ENCODE results near the gene TEX19. TPM values are rescaled to one million over a fixed set of nuclear protein-coding genes. Genes with fewer than 3 reads are reported as not detected.
A peak's percentile ranks its signal among the peaks of the same experiment; 100 is the strongest.

TEX19 gene
- total RNA-seq, 1 experiment from 2014 or later, result 0.24 TPM

GRCh38 chr17:82384051-82384729 is 25.1 kb downstream of the TEX19 start:
- ChIA-PET CTCF (no interaction called here), POLR2A (ENCODE audit: unreplicated experiment) (interaction anchor here (0.6 kb wide), 1 partner anchor 8 kb away, joined by 6 read pairs; no protein-coding TSS in a partner anchor)
- no TSS peak for BruUV-seq (replicated peaks)
- no peak overlapping the region for H3K4me2 ChIP-seq
- intact Hi-C loops (cut with micrococcal nuclease; ENCODE audit: unreplicated experiment), result no loop called here
- no peaks in the 10 kb centered on the region for H3K36me3 ChIP-seq (ENCODE audit: low read depth)
- no peak overlapping the region for H2AFZ ChIP-seq
- H3K27me3 ChIP-seq (ENCODE audit: insufficient read depth, low read depth), result no peaks in the 10 kb centered on the region
- no peaks in the 10 kb centered on the region for H3K9me3 ChIP-seq (ENCODE audit: insufficient read depth, low read depth)
- no peaks in the 10 kb centered on the region for H3K79me2 ChIP-seq (ENCODE audit: low read depth)
- H3K27ac ChIP-seq, result no peak overlapping the region
- no peak for TF ChIP-seq CTCF (conservative IDR thresholded peaks at IDR 0.05)
- TF ChIP-seq EZH2 (IDR thresholded peaks at IDR 0.05; ENCODE audit: low read depth), result no peak
- H3K4me1 ChIP-seq (replicated peaks; ENCODE audit: insufficient read depth), result no peaks in the 10 kb centered on the region; the same call in 1 of the 2 replicates
- H3K4me3 ChIP-seq, result no peak overlapping the region
- H4K20me1 ChIP-seq (ENCODE audit: insufficient read depth), result no peaks in the 10 kb centered on the region; the same call in 1 of the 2 replicates
- DNase-seq, result no peak
- H3K9me2 ChIP-seq (ENCODE audit: insufficient read depth), result no peaks in the 10 kb centered on the region
- no peaks in the 10 kb centered on the region for H3F3A ChIP-seq (ENCODE audit: insufficient read depth, low read depth)

GRCh38 chr17:82384730-82385481 is 25.9 kb downstream of the TEX19 start:
- BruUV-seq (replicated peaks), result no TSS peak
- Histone ChIP-seq H3K36me3 (ENCODE audit: low read depth) (no peaks in the 10 kb centered on the region), H3K4me3 (no peak overlapping the region), H3K79me2 (ENCODE audit: low read depth) (no peaks in the 10 kb centered on the region), H3K27ac (no peak overlapping the region), H4K20me1 (ENCODE audit: insufficient read depth) (no peaks in the 10 kb centered on the region; the same call in 1 of the 2 replicates), H3F3A (ENCODE audit: insufficient read depth, low read depth) (no peaks in the 10 kb centered on the region), H3K27me3 (ENCODE audit: insufficient read depth, low read depth) (no peaks in the 10 kb centered on the region), H3K4me2 (peak overlapping the region; percentile 15), H3K9me2 (ENCODE audit: insufficient read depth) (no peaks in the 10 kb centered on the region), H3K4me1 (replicated peaks; ENCODE audit: insufficient read depth) (no peaks in the 10 kb centered on the region; the same call in 1 of the 2 replicates), H3K9me3 (ENCODE audit: insufficient read depth, low read depth) (no peaks in the 10 kb centered on the region), H2AFZ (no peak overlapping the region)
- ChIA-PET CTCF (no interaction called here), POLR2A (ENCODE audit: unreplicated experiment) (interaction anchor here (0.6 kb wide), 1 partner anchor 9 kb away, joined by 6 read pairs; no protein-coding TSS in a partner anchor)
- DNase-seq, result peak; percentile 46 to 78
- intact Hi-C loops (cut with micrococcal nuclease; ENCODE audit: unreplicated experiment), result no loop called here
- TF ChIP-seq CTCF (conservative IDR thresholded peaks at IDR 0.05), result no peak
- no peak for TF ChIP-seq EZH2 (IDR thresholded peaks at IDR 0.05; ENCODE audit: low read depth)

GRCh38 chr17:82385559-82386254 is 26.7 kb downstream of the TEX19 start:
- Histone ChIP-seq H2AFZ (no peak overlapping the region), H3K27me3 (ENCODE audit: insufficient read depth, low read depth) (no peaks in the 10 kb centered on the region), H3K27ac (no peak overlapping the region), H3K4me3 (no peak overlapping the region), H3K36me3 (ENCODE audit: low read depth) (no peaks in the 10 kb centered on the region), H3K9me2 (ENCODE audit: insufficient read depth) (no peaks in the 10 kb centered on the region), H3F3A (ENCODE audit: insufficient read depth, low read depth) (no peaks in the 10 kb centered on the region), H3K4me2 (no peak overlapping the region), H3K9me3 (ENCODE audit: insufficient read depth, low read depth) (no peaks in the 10 kb centered on the region), H4K20me1 (ENCODE audit: insufficient read depth) (no peaks in the 10 kb centered on the region; the same call in 1 of the 2 replicates), H3K4me1 (replicated peaks; ENCODE audit: insufficient read depth) (no peaks in the 10 kb centered on the region; the same call in 1 of the 2 replicates), H3K79me2 (ENCODE audit: low read depth) (no peaks in the 10 kb centered on the region)
- intact Hi-C loops (cut with micrococcal nuclease; ENCODE audit: unreplicated experiment), result no loop called here
- no TSS peak for BruUV-seq (replicated peaks)
- no peak for DNase-seq
- ChIA-PET POLR2A (ENCODE audit: unreplicated experiment) (no interaction called here), CTCF (no interaction called here)
- TF ChIP-seq CTCF (conservative IDR thresholded peaks at IDR 0.05) (no peak), EZH2 (IDR thresholded peaks at IDR 0.05; ENCODE audit: low read depth) (no peak)
